Breast epithelium (tissue), 4 donors: ENCODE measurements around the gene PCBD2. TPM values are rescaled to one million over a fixed set of nuclear protein-coding genes. Genes with fewer than 3 reads are reported as not detected.

ENCODE experiments used
- DNase-seq, 2 donors: peaks; one replicate each; pipeline ENCODE4 v3.0.0-alpha.2; 2019; ENCODE audit warnings: low spot score in 2 of 2
- H3K27ac ChIP-seq, 2 donors: fragments of 200-600 bp; sonication (generic) in 1 of 2; one replicate each; pipeline ENCODE4 v1.5.1; 2016 to 2019; ENCODE audit warnings: mild to moderate bottlenecking in 1 of 2
- H3K27me3 ChIP-seq, 2 donors: fragments of 200-600 bp; sonication (generic) in 1 of 2; one replicate each; pipeline versions ENCODE4 v1.5.1 to v1.6.0; 2017 to 2019; ENCODE audit warnings: control low read depth in 1 of 2, mild to moderate bottlenecking in 1 of 2
- H3K36me3 ChIP-seq: fragments of 200-600 bp; one replicate; pipeline ENCODE4 v1.5.1; 2019
- H3K4me1 ChIP-seq, 2 donors: fragments of 200-600 bp; sonication (generic); one replicate each; pipeline ENCODE4 v1.5.1; 2016 to 2019; ENCODE audit warnings: control low read depth in 1 of 2
- H3K4me3 ChIP-seq, 3 donors: fragments of 200-600 bp; sonication (generic); 1 replicate in 2 of 3; 2 replicates in 1 of 3; pipeline ENCODE4 v1.5.1; 2016 to 2019; ENCODE audit warnings: mild to moderate bottlenecking in 3 of 3, moderate library complexity in 2 of 3
- H3K9me3 ChIP-seq, 2 donors: fragments of 200-600 bp; sonication (generic) in 1 of 2; one replicate each; pipeline ENCODE4 v1.5.1; 2016 to 2019; ENCODE audit warnings: control low read depth in 1 of 2
- CTCF ChIP-seq, 3 donors: fragments of 450-650 bp; IDR thresholded peaks; one replicate each; pipeline ENCODE4 v1.5.1; 2016 to 2017; ENCODE audit warnings: antibody characterized with exemption in 3 of 3, mild to moderate bottlenecking in 3 of 3, moderate library complexity in 3 of 3
- POLR2A ChIP-seq: fragments of 450-650 bp; IDR thresholded peaks from one replicate; pipeline ENCODE4 v1.6.1; 2016; ENCODE audit warnings: antibody characterized with exemption, mild to moderate bottlenecking, moderate library complexity
- POLR2AphosphoS5 ChIP-seq, 3 donors: sonication (generic); formaldehyde crosslinking; IDR thresholded peaks; one replicate each; pipeline ENCODE4 v1.6.1; 2017; ENCODE audit warnings: antibody characterized with exemption in 3 of 3
- intact Hi-C: fragments of 100-400 bp; cut with DNase I; formaldehyde crosslinking; loops from one replicate; pipeline ENCODE4 v1.15.1; 2023; ENCODE audit warnings: low total_unique reads
- total RNA-seq, 3 donors: library from RNA; depleted of rRNA; stranded (reverse); fragments of >200 nt; gene quantifications; one replicate each; pipeline ENCODE4 v1.1.0, GENCODE V29; 2016

The PCBD2 gene
- total RNA-seq, 3 donors from 2014 or later = 6.9 to 11.0 (median 8.8) TPM

- peak within 1 kb of the TSS; percentile 83 to 93 (median 91) for H3K4me3 ChIP-seq
- H3K27me3 ChIP-seq = no peaks in the 10 kb centered on the region
- no peaks in the 10 kb centered on the region for H3K9me3 ChIP-seq
- intact Hi-C loops = no loop called here
- H3K27ac ChIP-seq = peak within 1 kb of the TSS; percentile 90 to 96
- TF ChIP-seq POLR2A (peak; percentile 35), POLR2AphosphoS5 (IDR thresholded peaks at IDR 0.05) (peak in 2 of 3 donors; percentile 70), CTCF (IDR thresholded peaks at IDR 0.05) (no peak)
- H3K4me1 ChIP-seq = peaks cover 0 to 7% of the 10 kb centered on the region in 2 donors
- no peaks in the 10 kb centered on the region for H3K36me3 ChIP-seq
- DNase-seq = peak; percentile 71 to 85
These were observed 30.7 kb upstream of the PCBD2 start, which contains the start of gene TXNDC15 for GRCh38 chr5:134873987-134874830. Gene TXNDC15, plus strand, starts transcription at chr5:134874371. Its CDS starts 57 bp downstream, at chr5:134874428.

GRCh38 chr5:134874831-134875655 is 29.9 kb upstream of the PCBD2 start:
- DNase-seq = peak in 1 of 2 donors; percentile 29
- TF ChIP-seq POLR2AphosphoS5 (IDR thresholded peaks at IDR 0.05) = no peak
- TF ChIP-seq CTCF (IDR thresholded peaks at IDR 0.05) = no peak
- TF ChIP-seq POLR2A = no peak
- Histone ChIP-seq H3K4me3 (peak overlapping the region; percentile 83 to 93 (median 91)), H3K36me3 (no peaks in the 10 kb centered on the region), H3K27me3 (no peaks in the 10 kb centered on the region), H3K9me3 (no peaks in the 10 kb centered on the region), H3K4me1 (peaks cover 0 to 7% of the 10 kb centered on the region in 2 donors), H3K27ac (peak overlapping the region; percentile 90 to 96)
- intact Hi-C loops = no loop called here

- no peak overlapping the region for H3K27ac ChIP-seq
- H3K4me1 ChIP-seq = peaks cover 0 to 7% of the 10 kb centered on the region in 2 donors
- no peak for TF ChIP-seq CTCF (IDR thresholded peaks at IDR 0.05)
- TF ChIP-seq POLR2AphosphoS5 (IDR thresholded peaks at IDR 0.05) = no peak
- no peak for TF ChIP-seq POLR2A
These were observed 27.8 kb upstream of the PCBD2 start for GRCh38 chr5:134877159-134877558.

GRCh38 chr5:134878403-134878802 is 26.5 kb upstream of the PCBD2 start:
- Histone ChIP-seq H3K36me3 (no peaks in the 10 kb centered on the region), H3K9me3 (no peaks in the 10 kb centered on the region), H3K4me3 (no peak overlapping the region), H3K4me1 (peaks cover 0 to 7% of the 10 kb centered on the region in 2 donors), H3K27ac (no peak overlapping the region), H3K27me3 (no peaks in the 10 kb centered on the region)
- intact Hi-C loops = no loop called here
- no peak for DNase-seq
- TF ChIP-seq CTCF (IDR thresholded peaks at IDR 0.05) (no peak), POLR2AphosphoS5 (IDR thresholded peaks at IDR 0.05) (no peak), POLR2A (no peak)

More at GRCh38 chr5:134877159-134877558, 27.8 kb upstream of the PCBD2 start:
- Histone ChIP-seq H3K9me3 (no peaks in the 10 kb centered on the region), H3K36me3 (no peaks in the 10 kb centered on the region), H3K4me3 (no peak overlapping the region), H3K27me3 (no peaks in the 10 kb centered on the region)
- intact Hi-C loops = no loop called here
- DNase-seq = no peak
